Liver (tissue), 10 donors: ENCODE measurements around the gene TGM2. TPM values are rescaled to one million over a fixed set of nuclear protein-coding genes. Genes with fewer than 3 reads are reported as not detected.

Source experiments
- DNase-seq: peaks from one replicate; pipeline ENCODE4 v3.0.0-alpha.2; 2017; ENCODE audit warnings: low spot score
- H3K27ac ChIP-seq, 2 donors: one replicate each; pipeline ENCODE4 v1.7.0; 2013; ENCODE audit warnings: inconsistent platforms in 2 of 2, low read length in 2 of 2, control low read depth in 1 of 2, low read depth in 1 of 2, mild to moderate bottlenecking in 1 of 2
- H3K27me3 ChIP-seq, 4 donors: one replicate each; pipeline versions ENCODE4 v1.6.1 to v1.7.0; 2013; ENCODE audit warnings: low read length in 3 of 4, inconsistent platforms in 1 of 4, mild to moderate bottlenecking in 1 of 4, moderate library complexity in 1 of 4; ENCODE audit not compliant: control insufficient read depth in 4 of 4, insufficient read depth in 4 of 4
- H3K36me3 ChIP-seq, 4 donors: one replicate each; pipeline versions ENCODE4 v1.6.1 to v1.7.0; 2013; ENCODE audit warnings: low read length in 3 of 4, mild to moderate bottlenecking in 3 of 4, low read depth in 1 of 4, moderate library complexity in 1 of 4; ENCODE audit not compliant: control insufficient read depth in 4 of 4, insufficient read depth in 3 of 4
- H3K4me1 ChIP-seq, 4 donors: one replicate each; pipeline versions ENCODE4 v1.6.1 to v1.7.0; 2013; ENCODE audit warnings: low read length in 3 of 4, mild to moderate bottlenecking in 3 of 4, moderate library complexity in 1 of 4; ENCODE audit not compliant: control insufficient read depth in 4 of 4, insufficient read depth in 4 of 4
- H3K4me3 ChIP-seq, 3 donors: one replicate each; pipeline versions ENCODE4 v1.6.1 to v1.7.0; 2013; ENCODE audit warnings: low read length in 3 of 3, control low read depth in 1 of 3, low read depth in 1 of 3, mild to moderate bottlenecking in 1 of 3
- H3K9ac ChIP-seq, 2 donors: one replicate each; pipeline ENCODE4 v1.7.0; 2013; ENCODE audit warnings: low read length in 2 of 2, mild to moderate bottlenecking in 2 of 2, moderate library complexity in 2 of 2, control low read depth in 1 of 2, low read depth in 1 of 2
- H3K9me3 ChIP-seq, 4 donors: one replicate each; pipeline versions ENCODE4 v1.6.1 to v1.7.0; 2013; ENCODE audit warnings: low read length in 3 of 4; ENCODE audit not compliant: control insufficient read depth in 4 of 4
- CTCF ChIP-seq: fragments of 150-350 bp; IDR thresholded peaks from 2 replicates; pipeline ENCODE4 v1.5.1; 2017; ENCODE audit warnings: improper control_type of control experiment, low read depth, low read length; ENCODE audit not compliant: missing input control
- EGR1 ChIP-seq, 2 donors: IDR thresholded peaks; 2 replicates each; pipeline ENCODE4 v1.6.1; 2016 to 2018; ENCODE audit warnings: antibody characterized with exemption in 2 of 2, low read depth in 2 of 2
- FOXA2 ChIP-seq: IDR thresholded peaks from 2 replicates; pipeline ENCODE4 v1.6.1; 2016; ENCODE audit warnings: antibody characterized with exemption
- GABPA ChIP-seq, 2 donors: IDR thresholded peaks in 1 of 2; conservative IDR thresholded peaks in 1 of 2; 2 replicates each; pipeline ENCODE4 v1.6.1; 2016; ENCODE audit warnings: antibody characterized with exemption in 2 of 2, mild to moderate bottlenecking in 1 of 2, moderate library complexity in 1 of 2
- JUND ChIP-seq, 2 donors: IDR thresholded peaks; 2 replicates each; pipeline ENCODE4 v1.6.1; 2016; ENCODE audit warnings: antibody characterized with exemption in 2 of 2
- RAD21 ChIP-seq, 2 donors: IDR thresholded peaks; 2 replicates each; pipeline ENCODE4 v1.6.1; 2016; ENCODE audit warnings: antibody characterized with exemption in 2 of 2, mild to moderate bottlenecking in 2 of 2
- RXRA ChIP-seq, 2 donors: IDR thresholded peaks; 2 replicates each; pipeline ENCODE4 v1.6.1; 2017 to 2018; ENCODE audit warnings: antibody characterized with exemption in 2 of 2, mild to moderate bottlenecking in 1 of 2
- TAF1 ChIP-seq: conservative IDR thresholded peaks from 2 replicates; pipeline ENCODE4 v1.6.1; 2016; ENCODE audit warnings: antibody characterized with exemption, mild to moderate bottlenecking
- YY1 ChIP-seq: IDR thresholded peaks from 2 replicates; pipeline ENCODE4 v1.6.1; 2016; ENCODE audit warnings: antibody characterized with exemption, mild to moderate bottlenecking
- ZBTB33 ChIP-seq: IDR thresholded peaks from 2 replicates; pipeline ENCODE4 v1.6.1; 2016; ENCODE audit warnings: antibody characterized with exemption
- WGBS: extraction: QIAGEN DNeasy Blood & Tissue Kit; methylation state at CpG from one replicate; pipeline ENCODE4 v1.1.7; 2013; 5-methylcytosine and 5-hydroxymethylcytosine counted together
- polyA plus RNA-seq, 2 donors: library from polyadenylated mRNA; stranded (reverse) in 1 of 2; unstranded in 1 of 2; fragments of 200-250 nt in 1 of 2; fragments of >200 nt in 1 of 2; fragmentation: Nextera tagmentation in 1 of 2; extraction: Ambion mirVana in 1 of 2; gene quantifications; one replicate each; pipeline versions ENCODE4 v1.2.1 to v1.2.3, GENCODE V29; 2013 to 2015
- small RNA-seq: library from RNA; depleted of rRNA; stranded (forward); fragments of <200 nt; gene quantifications from one replicate; pipeline ENCODE3, GENCODE V24; 2014
- total RNA-seq, 2 donors: library from RNA; depleted of rRNA; stranded (reverse); fragments of >200 nt; gene quantifications; one replicate each; pipeline ENCODE4 v1.2.3, GENCODE V29; 2014
- TF ChIP-seq, protein P1 (sequence below): IDR thresholded peaks from 2 replicates; pipeline ENCODE4 v1.6.1; 2016; ENCODE audit warnings: antibody characterized with exemption
- TF ChIP-seq, protein P2 (sequence below): IDR thresholded peaks from 2 replicates; pipeline ENCODE4 v1.6.1; 2016; ENCODE audit warnings: antibody characterized with exemption
- TF ChIP-seq, protein P3 (sequence below): IDR thresholded peaks from 2 replicates; pipeline ENCODE4 v1.6.1; 2016; ENCODE audit warnings: antibody characterized with exemption, mild to moderate bottlenecking
- donor health status: healthy.
- donor health status: healthy.
- donor health status: healthy.
- donor health status: healthy.
- donor health status: healthy.

Gene TGM2
- total and polyA plus RNA-seq, 4 donors, result 106 to 375 (median 190) TPM

DNA sequence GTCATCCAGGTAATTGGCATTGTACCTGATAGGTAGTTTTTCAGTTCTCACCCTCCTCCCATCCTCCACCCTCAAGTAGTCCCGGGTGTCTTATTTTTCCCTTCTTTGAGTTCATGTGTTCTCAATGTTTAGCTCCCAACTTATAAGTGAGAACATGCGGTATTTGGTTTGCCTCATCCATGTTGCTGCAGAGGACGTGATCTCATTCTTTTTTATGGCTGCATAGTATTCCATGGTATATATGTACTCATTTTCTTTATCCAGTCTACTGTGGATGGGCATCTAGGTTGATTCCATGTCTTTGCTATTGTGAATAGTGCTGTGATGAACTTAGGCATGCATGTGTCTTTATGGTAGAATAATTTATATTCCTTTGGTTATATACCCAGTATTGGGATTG is 85.7 kb downstream of the TGM2 start:
- 98% methylated on average over 3 of the region's 3 CpGs for WGBS
- Histone ChIP-seq H3K9me3 (no peaks in the 10 kb centered on the region), H3K36me3 (peaks cover 4 to 25% (median 18%) of the 10 kb centered on the region in 4 donors), H3K27ac (no peak overlapping the region), H3K27me3 (no peaks in the 10 kb centered on the region), H3K4me3 (no peak overlapping the region), H3K9ac (no peak overlapping the region), H3K4me1 (peaks cover 1 to 14% (median 7%) of the 10 kb centered on the region in 4 donors)
- TF ChIP-seq, protein P1, sequence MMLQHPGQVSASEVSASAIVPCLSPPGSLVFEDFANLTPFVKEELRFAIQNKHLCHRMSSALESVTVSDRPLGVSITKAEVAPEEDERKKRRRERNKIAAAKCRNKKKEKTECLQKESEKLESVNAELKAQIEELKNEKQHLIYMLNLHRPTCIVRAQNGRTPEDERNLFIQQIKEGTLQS, result no peak
- TF ChIP-seq RXRA (IDR thresholded peaks at IDR 0.05) (no peak), FOXA2 (no peak), JUND (IDR thresholded peaks at IDR 0.05) (no peak), GABPA (IDR thresholded peaks at IDR 0.05 in 1 of 2, conservative IDR thresholded peaks at IDR 0.05 in 1 of 2) (no peak)
- TF ChIP-seq, protein P2, sequence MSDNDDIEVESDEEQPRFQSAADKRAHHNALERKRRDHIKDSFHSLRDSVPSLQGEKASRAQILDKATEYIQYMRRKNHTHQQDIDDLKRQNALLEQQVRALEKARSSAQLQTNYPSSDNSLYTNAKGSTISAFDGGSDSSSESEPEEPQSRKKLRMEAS, result no peak
- DNase-seq, result no peak

GRCh38 chr20:38078084-38078483 is 87.0 kb downstream of the TGM2 start:
- TF ChIP-seq ZBTB33 (no peak), YY1 (no peak), RXRA (IDR thresholded peaks at IDR 0.05) (no peak), RAD21 (IDR thresholded peaks at IDR 0.05) (no peak), GABPA (IDR thresholded peaks at IDR 0.05 in 1 of 2, conservative IDR thresholded peaks at IDR 0.05 in 1 of 2) (no peak), JUND (IDR thresholded peaks at IDR 0.05) (no peak), FOXA2 (no peak), EGR1 (IDR thresholded peaks at IDR 0.05; ENCODE audit: low read depth in 2 of 2) (no peak), CTCF (no peak), TAF1 (no peak)
- TF ChIP-seq, protein P1, result no peak
- TF ChIP-seq, protein P3, sequence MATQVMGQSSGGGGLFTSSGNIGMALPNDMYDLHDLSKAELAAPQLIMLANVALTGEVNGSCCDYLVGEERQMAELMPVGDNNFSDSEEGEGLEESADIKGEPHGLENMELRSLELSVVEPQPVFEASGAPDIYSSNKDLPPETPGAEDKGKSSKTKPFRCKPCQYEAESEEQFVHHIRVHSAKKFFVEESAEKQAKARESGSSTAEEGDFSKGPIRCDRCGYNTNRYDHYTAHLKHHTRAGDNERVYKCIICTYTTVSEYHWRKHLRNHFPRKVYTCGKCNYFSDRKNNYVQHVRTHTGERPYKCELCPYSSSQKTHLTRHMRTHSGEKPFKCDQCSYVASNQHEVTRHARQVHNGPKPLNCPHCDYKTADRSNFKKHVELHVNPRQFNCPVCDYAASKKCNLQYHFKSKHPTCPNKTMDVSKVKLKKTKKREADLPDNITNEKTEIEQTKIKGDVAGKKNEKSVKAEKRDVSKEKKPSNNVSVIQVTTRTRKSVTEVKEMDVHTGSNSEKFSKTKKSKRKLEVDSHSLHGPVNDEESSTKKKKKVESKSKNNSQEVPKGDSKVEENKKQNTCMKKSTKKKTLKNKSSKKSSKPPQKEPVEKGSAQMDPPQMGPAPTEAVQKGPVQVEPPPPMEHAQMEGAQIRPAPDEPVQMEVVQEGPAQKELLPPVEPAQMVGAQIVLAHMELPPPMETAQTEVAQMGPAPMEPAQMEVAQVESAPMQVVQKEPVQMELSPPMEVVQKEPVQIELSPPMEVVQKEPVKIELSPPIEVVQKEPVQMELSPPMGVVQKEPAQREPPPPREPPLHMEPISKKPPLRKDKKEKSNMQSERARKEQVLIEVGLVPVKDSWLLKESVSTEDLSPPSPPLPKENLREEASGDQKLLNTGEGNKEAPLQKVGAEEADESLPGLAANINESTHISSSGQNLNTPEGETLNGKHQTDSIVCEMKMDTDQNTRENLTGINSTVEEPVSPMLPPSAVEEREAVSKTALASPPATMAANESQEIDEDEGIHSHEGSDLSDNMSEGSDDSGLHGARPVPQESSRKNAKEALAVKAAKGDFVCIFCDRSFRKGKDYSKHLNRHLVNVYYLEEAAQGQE, result no peak
- no peak for DNase-seq
- no peak overlapping the region for H3K4me3 ChIP-seq
- H3K27me3 ChIP-seq, result no peaks in the 10 kb centered on the region
- peaks cover 4 to 20% (median 17%) of the 10 kb centered on the region in 4 donors for H3K36me3 ChIP-seq
- H3K9me3 ChIP-seq, result no peaks in the 10 kb centered on the region
- H3K9ac ChIP-seq, result no peak overlapping the region
- WGBS, result 98% methylated on average over 2 of the region's 2 CpGs
- no peak overlapping the region for H3K27ac ChIP-seq
- H3K4me1 ChIP-seq, result peaks cover 1 to 21% (median 12%) of the 10 kb centered on the region in 4 donors

Small RNA genes within 50 kb of the gene (small RNA-seq; reads per million reads assigned to genes)
- not detected for gene RN7SL237P

Other genes starting within 250 kb of the TGM2 start
- gene TTI1, start 131.8 kb downstream of the TGM2 start, total RNA-seq, result 10 to 100 TPM; 15.4 to 20.4 TPM
- 1 to 10 TPM; 4.6 to 7.3 TPM for gene TTI1, start 131.8 kb downstream of the TGM2 start, polyA plus RNA-seq
- gene RPRD1B, start 131.5 kb downstream of the TGM2 start, total RNA-seq, result 10 to 100 TPM; 26.9 to 34.3 TPM
- 10 to 100 TPM in 1 of 2 donors, 1 to 10 TPM in 1; 5.8 to 31.9 TPM for gene RPRD1B, start 131.5 kb downstream of the TGM2 start, polyA plus RNA-seq
- gene KIAA1755, start 95.5 kb upstream of the TGM2 start, total RNA-seq, result 1 to 10 TPM in 1 of 2 donors, under 1 TPM in 1; 0.09 to 1.4 TPM
- gene KIAA1755, start 95.5 kb upstream of the TGM2 start, polyA plus RNA-seq, result 1 to 10 TPM in 1 of 2 donors, under 1 TPM in 1; 0.29 to 1.3 TPM
- gene BPI, start 138.9 kb upstream of the TGM2 start, total RNA-seq, result 10 to 100 TPM in 1 of 2 donors, under 1 TPM in 1; 0.08 to 10.3 TPM
- gene BPI, start 138.9 kb upstream of the TGM2 start, polyA plus RNA-seq, result under 1 TPM in 1 of 2 donors, not detected in 1; 0.37 TPM
- 1,000 to 10,000 TPM in 1 of 2 donors, 100 to 1,000 TPM in 1; 761 to 1,404 TPM for gene LBP, start 181.2 kb upstream of the TGM2 start, total RNA-seq
- gene LBP, start 181.2 kb upstream of the TGM2 start, polyA plus RNA-seq, result 1,000 to 10,000 TPM in 1 of 2 donors, 100 to 1,000 TPM in 1; 561 to 1,485 TPM